Thymus (tissue), 11 donors: ENCODE measurements around the gene NEO1. TPM values are rescaled to one million over a fixed set of nuclear protein-coding genes. Genes with fewer than 3 reads are reported as not detected.

ENCODE experiments used
- DNase-seq, 9 donors: peaks; one replicate each; pipeline ENCODE4 v3.0.0-alpha.2; 2013; ENCODE audit warnings: low spot score in 9 of 9, low read depth in 6 of 9, missing footprints in 1 of 9
- H3K27ac ChIP-seq, 2 donors: one replicate each; pipeline ENCODE4 v1.5.1; 2013; ENCODE audit warnings: control low read depth in 1 of 2, low read depth in 1 of 2, low read length in 1 of 2, mild to moderate bottlenecking in 1 of 2, moderate library complexity in 1 of 2
- H3K27me3 ChIP-seq, 2 donors: one replicate each; pipeline ENCODE4 v1.5.1; 2013; ENCODE audit warnings: low read length in 1 of 2; ENCODE audit not compliant: control insufficient read depth in 2 of 2, insufficient read depth in 1 of 2
- H3K36me3 ChIP-seq, 2 donors: one replicate each; pipeline ENCODE4 v1.5.1; 2013; ENCODE audit warnings: low read length in 1 of 2, mild to moderate bottlenecking in 1 of 2, moderate library complexity in 1 of 2; ENCODE audit not compliant: control insufficient read depth in 2 of 2, insufficient read depth in 2 of 2
- H3K4me1 ChIP-seq, 2 donors: one replicate each; pipeline ENCODE4 v1.5.1; 2013; ENCODE audit warnings: low read length in 2 of 2; ENCODE audit not compliant: control insufficient read depth in 2 of 2, insufficient read depth in 2 of 2
- H3K4me3 ChIP-seq, 2 donors: one replicate each; pipeline ENCODE4 v1.5.1; 2013; ENCODE audit warnings: low read length in 2 of 2, control low read depth in 1 of 2, mild to moderate bottlenecking in 1 of 2
- H3K9me3 ChIP-seq, 2 donors: one replicate each; pipeline ENCODE4 v1.5.1; 2013; ENCODE audit warnings: low read length in 1 of 2, mild to moderate bottlenecking in 1 of 2; ENCODE audit not compliant: control insufficient read depth in 2 of 2, insufficient read depth in 1 of 2
- WGBS: extraction: QIAGEN DNeasy Blood & Tissue Kit; methylation state at CpG from one replicate; pipeline ENCODE4 v1.1.7; 2013; 5-methylcytosine and 5-hydroxymethylcytosine counted together
- polyA plus RNA-seq: library from polyadenylated mRNA; stranded (reverse); fragments of 200-250 nt; gene quantifications from one replicate; pipeline ENCODE4 v1.2.3, GENCODE V29; 2013
- total RNA-seq: library from RNA; stranded (reverse); fragments of 120-200 nt; gene quantifications from one replicate; pipeline ENCODE4 v1.2.4, GENCODE V29; 2013
- donor health status: healthy.

NEO1 gene
- total and polyA plus RNA-seq, 2 donors, result 4.4 to 6.1 TPM

- H3K36me3 ChIP-seq, result no peaks in the 10 kb centered on the region
- no peak for DNase-seq
- H3K27ac ChIP-seq, result no peak overlapping the region
- no peak overlapping the region for H3K4me3 ChIP-seq
- peaks cover 0 to 2% of the 10 kb centered on the region in 2 donors for H3K27me3 ChIP-seq
- H3K4me1 ChIP-seq, result no peaks in the 10 kb centered on the region
- 92% methylated on average over 6 of the region's 6 CpGs for WGBS
- no peaks in the 10 kb centered on the region for H3K9me3 ChIP-seq
Measured at GRCh38 chr15:73015493-73015892, 36.8 kb upstream of the NEO1 start.

GRCh38 chr15:73017987-73018386, 34.3 kb upstream of the NEO1 start:
- DNase-seq, result no peak
- 92% methylated on average over 1 of the region's 1 CpG for WGBS
- no peak overlapping the region for H3K4me3 ChIP-seq
- no peak overlapping the region for H3K27ac ChIP-seq
- H3K9me3 ChIP-seq, result no peaks in the 10 kb centered on the region
- no peaks in the 10 kb centered on the region for H3K4me1 ChIP-seq
- H3K36me3 ChIP-seq, result no peaks in the 10 kb centered on the region
- H3K27me3 ChIP-seq, result peaks cover 0 to 4% of the 10 kb centered on the region in 2 donors

DNA sequence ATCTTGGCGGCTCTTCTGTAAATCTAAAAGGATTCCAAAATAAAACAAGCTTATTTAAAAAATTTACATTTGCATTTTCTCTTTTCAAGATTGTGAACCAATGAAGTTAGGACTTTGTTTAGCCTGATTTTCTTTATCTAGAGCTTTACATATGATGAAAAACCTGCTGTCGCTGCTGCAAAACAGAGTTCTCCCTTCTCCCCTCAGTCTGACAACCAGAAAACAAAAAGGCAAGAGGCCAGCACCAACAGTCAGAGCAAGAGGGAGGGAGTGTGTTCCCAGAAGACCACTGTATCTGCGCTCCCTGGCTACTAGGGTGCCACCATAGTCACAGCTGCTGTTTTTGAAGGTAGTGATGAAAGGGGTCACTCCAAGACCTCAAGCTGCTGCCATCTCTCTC, 33.1 kb upstream of the NEO1 start:
- H3K9me3 ChIP-seq, result no peaks in the 10 kb centered on the region
- no peaks in the 10 kb centered on the region for H3K4me1 ChIP-seq
- no peak for DNase-seq
- H3K27ac ChIP-seq, result no peak overlapping the region
- peaks cover 0 to 4% of the 10 kb centered on the region in 2 donors for H3K27me3 ChIP-seq
- WGBS, result 97% methylated on average over 3 of the region's 3 CpGs
- no peak overlapping the region for H3K4me3 ChIP-seq
- no peaks in the 10 kb centered on the region for H3K36me3 ChIP-seq

DNA sequence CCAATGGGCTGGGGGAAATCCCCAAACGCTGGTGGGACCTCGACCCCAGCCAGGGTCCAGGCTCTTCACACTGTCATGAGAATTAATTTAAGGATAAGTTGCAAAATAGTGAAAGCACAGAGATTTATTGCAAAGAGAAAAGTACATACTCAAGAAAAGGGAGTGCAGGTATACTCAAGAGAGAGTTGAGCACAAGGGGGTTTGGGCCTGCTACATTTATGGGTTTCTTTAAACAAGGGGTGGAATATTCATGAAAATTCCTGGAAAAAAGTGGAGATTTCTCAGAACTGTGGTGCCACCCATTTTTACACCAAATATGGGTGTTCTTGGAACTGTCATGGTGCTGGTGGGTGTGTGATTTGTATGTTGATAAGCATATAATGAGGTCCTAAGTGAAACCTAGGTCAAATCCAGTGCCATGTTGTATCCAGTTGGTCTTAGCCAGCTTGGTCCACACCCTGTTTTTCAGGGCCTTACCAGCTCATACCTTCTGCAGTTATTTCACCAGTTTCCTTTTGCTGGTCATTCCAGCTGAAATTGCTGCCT, 32.6 kb upstream of the NEO1 start:
- peaks cover 0 to 4% of the 10 kb centered on the region in 2 donors for H3K27me3 ChIP-seq
- H3K4me1 ChIP-seq, result no peaks in the 10 kb centered on the region
- H3K27ac ChIP-seq, result no peak overlapping the region
- no peaks in the 10 kb centered on the region for H3K36me3 ChIP-seq
- H3K4me3 ChIP-seq, result no peak overlapping the region
- no peaks in the 10 kb centered on the region for H3K9me3 ChIP-seq
- WGBS, result 91% methylated on average over 2 of the region's 2 CpGs
- no peak for DNase-seq

- WGBS, result 30% methylated on average over 8 of the region's 8 CpGs
- no peak overlapping the region for H3K27ac ChIP-seq
- H3K36me3 ChIP-seq, result no peaks in the 10 kb centered on the region
- no peaks in the 10 kb centered on the region for H3K4me1 ChIP-seq
- DNase-seq, result no peak
- H3K9me3 ChIP-seq, result no peaks in the 10 kb centered on the region
- peaks cover 0 to 4% of the 10 kb centered on the region in 2 donors for H3K27me3 ChIP-seq
- no peak overlapping the region for H3K4me3 ChIP-seq
Measured at GRCh38 chr15:73021139-73021621, 31.1 kb upstream of the NEO1 start.

DNA sequence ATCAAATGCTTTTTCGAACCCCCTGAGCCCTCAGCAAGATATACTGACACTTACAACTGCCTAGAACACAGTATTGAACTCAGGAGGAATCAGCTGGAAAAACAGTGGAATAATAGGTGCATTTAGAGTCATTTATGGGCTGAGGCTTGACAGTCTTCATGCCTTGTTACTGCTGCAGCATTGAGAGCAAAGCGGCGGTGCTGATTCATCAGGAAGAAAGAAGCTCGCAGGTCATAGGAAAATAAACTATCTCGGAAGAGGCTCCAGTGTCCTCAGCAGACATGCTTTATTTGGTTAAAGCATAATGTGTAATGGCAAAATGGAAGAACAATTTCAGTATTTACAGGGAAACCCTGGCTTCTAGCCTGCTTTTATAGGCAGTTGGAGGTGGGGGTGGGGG, 30.1 kb upstream of the NEO1 start:
- peaks cover 0 to 4% of the 10 kb centered on the region in 2 donors for H3K27me3 ChIP-seq
- H3K4me1 ChIP-seq, result no peaks in the 10 kb centered on the region
- H3K36me3 ChIP-seq, result no peaks in the 10 kb centered on the region
- 80% methylated on average over 5 of the region's 5 CpGs for WGBS
- H3K27ac ChIP-seq, result no peak overlapping the region
- DNase-seq, result no peak
- H3K4me3 ChIP-seq, result no peak overlapping the region
- no peaks in the 10 kb centered on the region for H3K9me3 ChIP-seq

DNA sequence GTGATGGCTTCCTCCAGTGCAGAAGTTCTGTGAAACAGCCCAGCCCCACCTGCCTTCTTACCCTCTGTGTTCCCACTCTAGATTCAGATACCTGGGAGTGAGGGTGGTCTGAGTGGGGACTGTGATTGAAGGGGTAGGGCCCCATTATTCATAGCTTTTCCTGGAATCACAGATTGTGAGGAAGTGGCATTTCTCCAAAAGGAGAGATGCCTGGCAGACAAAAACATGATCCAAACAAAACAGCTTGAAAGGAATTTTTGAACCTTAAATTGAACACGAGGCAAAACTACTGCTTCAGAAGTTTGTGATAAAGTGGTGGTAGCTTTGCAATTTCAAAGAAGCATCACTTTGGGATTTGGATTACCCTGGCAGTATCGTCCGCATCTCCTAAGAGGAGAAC, 29.2 kb upstream of the NEO1 start:
- no peak overlapping the region for H3K27ac ChIP-seq
- H3K4me3 ChIP-seq, result no peak overlapping the region
- no peaks in the 10 kb centered on the region for H3K4me1 ChIP-seq
- no peaks in the 10 kb centered on the region for H3K9me3 ChIP-seq
- no peak for DNase-seq
- 86% methylated on average over 3 of the region's 3 CpGs for WGBS
- H3K36me3 ChIP-seq, result no peaks in the 10 kb centered on the region
- H3K27me3 ChIP-seq, result peaks cover 0 to 4% of the 10 kb centered on the region in 2 donors

DNA sequence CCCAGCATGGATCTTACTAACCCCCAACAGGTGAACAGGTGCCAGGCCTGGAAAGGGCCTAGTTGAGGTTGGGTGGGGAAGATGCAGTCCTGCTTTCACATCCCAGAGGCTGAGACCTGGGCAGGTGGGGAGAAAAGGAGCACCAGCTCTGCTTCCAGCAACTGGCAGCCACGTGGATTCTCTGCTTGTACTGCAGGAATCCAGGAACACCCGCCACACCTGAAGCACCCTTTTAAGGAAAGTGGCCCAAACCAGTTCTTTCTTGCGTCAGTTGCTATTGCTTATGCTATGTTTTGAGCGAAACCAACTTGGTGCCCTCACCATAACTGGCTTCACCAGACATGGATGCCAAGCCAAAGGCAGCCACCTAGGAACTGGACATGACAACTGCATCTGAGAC, 28.1 kb upstream of the NEO1 start:
- DNase-seq, result no peak
- Histone ChIP-seq H3K9me3 (no peaks in the 10 kb centered on the region), H3K36me3 (no peaks in the 10 kb centered on the region), H3K4me3 (no peak overlapping the region), H3K27me3 (peaks cover 0 to 4% of the 10 kb centered on the region in 2 donors), H3K4me1 (no peaks in the 10 kb centered on the region), H3K27ac (no peak overlapping the region)
- WGBS, result 90% methylated on average over 4 of the region's 4 CpGs

- no peak overlapping the region for H3K27ac ChIP-seq
- WGBS, result 47% methylated on average over 4 of the region's 4 CpGs
- no peaks in the 10 kb centered on the region for H3K36me3 ChIP-seq
- H3K4me1 ChIP-seq, result no peaks in the 10 kb centered on the region
- no peaks in the 10 kb centered on the region for H3K9me3 ChIP-seq
- H3K27me3 ChIP-seq, result no peaks in the 10 kb centered on the region
- DNase-seq, result no peak
- H3K4me3 ChIP-seq, result no peak overlapping the region
Measured at GRCh38 chr15:73026511-73027054, 25.7 kb upstream of the NEO1 start.
